Measurements from ENCODE around the gene TRIM9. TPM values are rescaled to one million over a fixed set of nuclear protein-coding genes. Genes with fewer than 3 reads are reported as not detected.

TRIM9 gene
- total RNA-seq, 2 donors from 2014 or later = 0.46 to 6.5 TPM

DNA sequence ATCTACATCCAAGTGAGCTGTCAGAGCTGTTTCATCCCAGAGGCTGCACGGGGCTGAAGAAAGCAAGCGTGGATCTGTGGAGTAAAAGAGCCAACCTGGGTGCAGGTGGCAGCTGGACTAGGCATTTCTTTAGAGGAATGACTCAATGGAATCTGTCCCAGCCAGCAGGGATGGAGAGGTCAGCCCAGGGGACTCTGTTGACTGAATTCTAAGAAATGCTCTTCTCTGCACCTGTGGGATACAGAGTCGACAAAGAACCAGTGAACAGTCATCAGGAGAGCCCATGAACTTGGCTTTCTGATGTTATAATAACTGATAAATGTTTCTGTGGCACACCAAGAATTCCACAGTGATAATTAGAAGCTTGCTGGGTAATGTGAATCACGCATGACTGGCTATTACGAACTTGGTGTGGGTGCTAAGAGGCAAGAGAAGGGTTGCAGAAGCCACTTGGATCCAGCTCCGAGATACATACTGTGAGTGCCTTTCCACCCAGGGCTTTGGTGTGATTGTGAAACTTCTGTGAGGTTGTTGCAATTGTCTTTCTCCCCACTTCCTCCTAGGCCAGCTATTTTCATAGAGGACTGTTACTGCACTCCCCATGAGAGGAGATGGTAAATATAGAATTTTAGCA lies 166.8 kb downstream of the TRIM9 start:
- Histone ChIP-seq H3K4me3 (no peak overlapping the region), H3K27me3 (replicated peaks; ENCODE audit: insufficient read depth) (no peaks in the 10 kb centered on the region), H3K27ac (no peak overlapping the region), H3K36me3 (no peaks in the 10 kb centered on the region), H3K4me1 (replicated peaks) (no peaks in the 10 kb centered on the region), H3K9me3 (no peaks in the 10 kb centered on the region)
- 93% methylated on average over 6 of the region's 6 CpGs for WGBS
- TF ChIP-seq POLR2AphosphoS5 (IDR thresholded peaks at IDR 0.05) (no peak), POLR2A (IDR thresholded peaks at IDR 0.05) (no peak)
- TF ChIP-seq, protein P1, sequence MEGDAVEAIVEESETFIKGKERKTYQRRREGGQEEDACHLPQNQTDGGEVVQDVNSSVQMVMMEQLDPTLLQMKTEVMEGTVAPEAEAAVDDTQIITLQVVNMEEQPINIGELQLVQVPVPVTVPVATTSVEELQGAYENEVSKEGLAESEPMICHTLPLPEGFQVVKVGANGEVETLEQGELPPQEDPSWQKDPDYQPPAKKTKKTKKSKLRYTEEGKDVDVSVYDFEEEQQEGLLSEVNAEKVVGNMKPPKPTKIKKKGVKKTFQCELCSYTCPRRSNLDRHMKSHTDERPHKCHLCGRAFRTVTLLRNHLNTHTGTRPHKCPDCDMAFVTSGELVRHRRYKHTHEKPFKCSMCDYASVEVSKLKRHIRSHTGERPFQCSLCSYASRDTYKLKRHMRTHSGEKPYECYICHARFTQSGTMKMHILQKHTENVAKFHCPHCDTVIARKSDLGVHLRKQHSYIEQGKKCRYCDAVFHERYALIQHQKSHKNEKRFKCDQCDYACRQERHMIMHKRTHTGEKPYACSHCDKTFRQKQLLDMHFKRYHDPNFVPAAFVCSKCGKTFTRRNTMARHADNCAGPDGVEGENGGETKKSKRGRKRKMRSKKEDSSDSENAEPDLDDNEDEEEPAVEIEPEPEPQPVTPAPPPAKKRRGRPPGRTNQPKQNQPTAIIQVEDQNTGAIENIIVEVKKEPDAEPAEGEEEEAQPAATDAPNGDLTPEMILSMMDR (IDR thresholded peaks at IDR 0.05) = no peak
- intact Hi-C loops (cut with DNase I) = no loop called here
- DNase-seq (ENCODE audit: low spot score) = no peak

- 95% methylated on average over 3 of the region's 3 CpGs for WGBS
- TF ChIP-seq POLR2A (IDR thresholded peaks at IDR 0.05) (no peak), POLR2AphosphoS5 (IDR thresholded peaks at IDR 0.05) (no peak)
- TF ChIP-seq, protein P1 (IDR thresholded peaks at IDR 0.05) = no peak
Measured at GRCh38 chr14:50926851-50927386, 168.0 kb downstream of the TRIM9 start.

More at GRCh38 chr14:50926851-50927386, 168.0 kb downstream of the TRIM9 start:
- H3K27ac ChIP-seq = no peak overlapping the region
- DNase-seq (ENCODE audit: low spot score) = no peak
- no peak overlapping the region for H3K4me3 ChIP-seq
- intact Hi-C loops (cut with DNase I) = no loop called here
- H3K4me1 ChIP-seq (replicated peaks) = no peaks in the 10 kb centered on the region
- H3K36me3 ChIP-seq = no peaks in the 10 kb centered on the region
- H3K27me3 ChIP-seq (replicated peaks; ENCODE audit: insufficient read depth) = no peaks in the 10 kb centered on the region
- no peaks in the 10 kb centered on the region for H3K9me3 ChIP-seq

Other genes with a start within 250 kb of the TRIM9 start
- not detected for gene ABHD12B, start 223.1 kb downstream of the TRIM9 start, total RNA-seq
- gene PYGL, start 150.6 kb downstream of the TRIM9 start, total RNA-seq = 10 to 100 TPM; 15.4 to 23.6 TPM
- 10 to 100 TPM; 23.2 to 29.1 TPM for gene TMX1, start 145.1 kb upstream of the TRIM9 start, total RNA-seq